GM12874 (cell line): ENCODE data around the gene SCN4B.

Experiments used
- CTCF ChIP-seq: IDR thresholded peaks from 2 replicates; pipeline ENCODE4 v1.5.1; 2011; ENCODE audit warnings: low read depth, mild to moderate bottlenecking, control low read depth, low read length, moderate library complexity; ENCODE audit not compliant: insufficient read depth

The SCN4B gene

GRCh38 chr11:118088531-118088930 lies 64.1 kb downstream of the SCN4B start:
- TF ChIP-seq CTCF = no peak

- TF ChIP-seq CTCF = no peak
Observed at GRCh38 chr11:118087931-118088330, 64.7 kb downstream of the SCN4B start.

- no peak for TF ChIP-seq CTCF
Observed at GRCh38 chr11:118086913-118087768, 65.5 kb downstream of the SCN4B start, which contains the start of gene SMIM35. Gene SMIM35, minus strand, starts transcription at chr11:118086963. Its CDS starts 206 bp downstream, at chr11:118086757.

- TF ChIP-seq CTCF = no peak
Observed at GRCh38 chr11:118084656-118085055, 68.0 kb downstream of the SCN4B start.

- TF ChIP-seq CTCF = no peak
Observed at GRCh38 chr11:118084247-118084646, 68.4 kb downstream of the SCN4B start.
